GM13977 (cell line): ENCODE measurements around the gene XK.
A peak's percentile ranks its signal among the peaks of the same experiment; 100 is the strongest.

Source experiments
- DNase-seq: peaks from one replicate; pipeline ENCODE4 v3.0.0; 2012; ENCODE audit warnings: low spot score
- CTCF ChIP-seq: IDR thresholded peaks from 2 replicates; pipeline ENCODE4 v1.5.1; 2012; ENCODE audit warnings: mild to moderate bottlenecking, control low read depth; ENCODE audit not compliant: insufficient read depth; ENCODE audit errors: extremely low read depth, missing control alignments
- in situ Hi-C: fragments of 300-500 bp; cut with MboI; formaldehyde crosslinking; loops from one replicate; pipeline ENCODE4 v1.12.0; 2022; ENCODE audit warnings: low sequenced_read_pairs, low pct_unique_long_range_greater_than_20kb, mixed read lengths, inconsistent platforms; ENCODE audit not compliant: unreplicated experiment

The XK gene

GRCh38 chrX:37717708-37718107, 32.1 kb downstream of the XK start:
- in situ Hi-C loops = no loop called here
- no peak for TF ChIP-seq CTCF

GRCh38 chrX:37722595-37722994, 37.0 kb downstream of the XK start:
- in situ Hi-C loops = no loop called here

More at GRCh38 chrX:37717708-37718107, 32.1 kb downstream of the XK start:
- no peak for DNase-seq

GRCh38 chrX:37726346-37726745, 40.8 kb downstream of the XK start:
- TF ChIP-seq CTCF = no peak
- in situ Hi-C loops = no loop called here
- DNase-seq = no peak

More at GRCh38 chrX:37722595-37722994, 37.0 kb downstream of the XK start:
- TF ChIP-seq CTCF = no peak
- no peak for DNase-seq

GRCh38 chrX:37745354-37745753, 59.8 kb downstream of the XK start:
- in situ Hi-C loops = no loop called here
- DNase-seq = peak; percentile 54
- TF ChIP-seq CTCF = peak; percentile 88

- no peak for TF ChIP-seq CTCF
- DNase-seq = no peak
- in situ Hi-C loops = no loop called here
Measured at GRCh38 chrX:37745835-37746217, 60.2 kb downstream of the XK start.

- peak; percentile 39 for DNase-seq
- TF ChIP-seq CTCF = no peak
- in situ Hi-C loops = no loop called here
Measured at GRCh38 chrX:37746218-37746941, 60.8 kb downstream of the XK start.
